ENCODE data around the gene USP2.
A peak's percentile ranks its signal among the peaks of the same experiment; 100 is the strongest.

The USP2 gene

DNA sequence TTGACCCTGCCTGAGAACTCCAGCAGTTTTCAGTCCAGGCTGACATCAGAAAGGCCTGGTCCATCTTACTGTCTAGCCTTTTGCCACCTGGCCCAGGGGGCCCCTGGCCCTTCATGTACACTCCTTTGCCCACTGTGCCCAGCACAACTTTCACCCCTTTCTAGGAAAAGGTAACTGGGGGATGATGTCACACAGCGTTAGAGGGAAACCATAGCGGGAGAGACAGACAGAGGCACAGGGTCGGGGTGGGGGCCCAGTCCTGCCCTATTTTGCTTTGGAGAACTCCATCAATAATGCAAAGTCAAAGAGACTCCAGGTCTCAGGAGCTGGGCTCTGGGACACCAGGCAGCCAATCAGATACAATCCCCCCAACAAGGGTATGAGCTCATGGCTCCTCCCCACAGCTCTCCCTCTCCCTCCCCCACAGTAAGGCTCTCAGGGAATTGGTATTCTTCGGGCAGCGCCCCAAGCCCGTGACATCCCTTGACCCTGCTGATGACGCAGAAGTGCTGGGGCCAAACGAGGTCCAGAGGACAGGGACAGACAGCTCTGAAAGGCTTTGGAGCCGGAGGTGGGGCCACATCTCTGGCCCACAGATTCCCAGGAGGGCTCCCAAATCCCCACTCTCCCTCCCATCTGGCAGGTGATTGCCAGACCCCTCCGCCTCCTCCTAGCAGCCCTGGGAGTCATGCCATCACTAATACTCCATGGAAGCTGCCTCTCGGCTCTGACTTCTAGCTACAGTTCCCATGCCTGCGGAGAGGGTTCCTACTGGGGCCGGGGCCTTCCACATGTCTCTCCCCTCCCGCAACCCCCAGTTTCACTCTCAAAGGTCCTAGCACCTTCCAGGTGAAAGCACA is 5.9 kb downstream of the USP2 start:
- no peak for DNase-seq

DNA sequence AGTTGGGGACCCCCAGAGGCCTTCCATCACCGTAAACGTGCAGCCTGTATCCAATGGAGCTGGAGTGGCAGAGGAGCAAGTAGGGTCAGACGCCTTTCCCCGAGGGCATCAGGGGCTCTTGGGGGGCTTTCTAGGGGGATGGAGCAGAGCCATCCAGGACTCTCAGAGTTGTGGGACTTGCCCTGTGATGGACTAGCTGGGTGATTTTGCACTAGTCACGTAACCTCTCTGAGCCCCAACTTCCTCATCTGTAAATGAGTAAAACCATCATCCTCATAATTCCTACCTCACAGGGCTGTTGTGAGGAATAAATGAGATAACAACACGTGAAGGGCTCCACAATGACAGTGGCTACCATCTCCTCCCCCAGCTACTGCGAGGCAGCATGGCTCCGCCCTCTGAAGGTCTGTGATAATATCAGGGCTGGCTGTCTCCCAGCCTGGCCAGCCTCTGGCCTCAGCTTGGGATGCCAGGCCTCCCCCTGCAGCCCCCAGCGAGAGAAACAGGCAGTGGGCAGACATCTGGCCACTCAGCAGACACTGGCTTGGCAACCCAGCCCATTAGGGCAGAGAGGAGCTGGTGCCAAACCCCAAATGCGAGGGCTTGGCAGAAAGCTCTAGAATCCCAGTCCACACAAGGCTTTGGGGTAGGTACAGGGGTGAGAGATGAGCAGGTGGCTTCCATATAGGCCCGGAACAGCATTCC is 6.7 kb downstream of the USP2 start:
- DNase-seq = no peak

DNA sequence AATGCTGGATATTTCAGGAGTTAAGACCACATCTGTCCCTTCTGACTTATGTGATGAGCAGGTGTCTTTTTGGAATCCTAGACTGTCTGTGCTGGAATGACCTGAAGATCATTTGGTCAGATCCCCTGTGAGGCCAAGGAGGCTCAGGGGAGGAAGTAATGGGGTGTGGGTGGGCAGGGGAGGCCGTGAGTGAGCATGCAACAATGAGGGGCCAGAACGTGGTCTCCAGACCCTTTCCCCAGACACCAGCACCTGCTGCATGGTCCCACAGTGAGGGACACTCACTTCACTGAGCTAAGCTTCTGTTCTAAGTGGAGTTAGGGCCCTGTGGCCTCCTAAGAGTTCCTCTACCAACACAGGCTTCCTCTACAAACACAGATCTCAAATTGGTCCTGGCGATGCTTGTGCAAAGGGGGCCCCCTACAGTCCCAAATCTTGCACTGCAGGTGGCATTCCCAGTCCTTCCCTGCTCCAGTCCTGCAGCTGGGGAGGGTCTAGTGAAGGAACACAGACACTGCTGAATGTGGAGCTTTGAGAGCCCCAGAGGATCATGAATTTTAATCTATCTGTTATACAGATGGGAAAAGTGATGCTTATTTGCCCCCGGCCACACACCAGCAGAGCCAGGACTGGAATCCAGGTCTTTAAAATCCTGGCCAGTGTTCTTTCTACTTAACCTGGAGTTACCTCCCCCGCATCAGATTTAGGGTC is 7.4 kb downstream of the USP2 start:
- no peak for DNase-seq

- no peak for DNase-seq
Observed at GRCh38 chr11:119373059-119373920, 8.2 kb downstream of the USP2 start.

DNA sequence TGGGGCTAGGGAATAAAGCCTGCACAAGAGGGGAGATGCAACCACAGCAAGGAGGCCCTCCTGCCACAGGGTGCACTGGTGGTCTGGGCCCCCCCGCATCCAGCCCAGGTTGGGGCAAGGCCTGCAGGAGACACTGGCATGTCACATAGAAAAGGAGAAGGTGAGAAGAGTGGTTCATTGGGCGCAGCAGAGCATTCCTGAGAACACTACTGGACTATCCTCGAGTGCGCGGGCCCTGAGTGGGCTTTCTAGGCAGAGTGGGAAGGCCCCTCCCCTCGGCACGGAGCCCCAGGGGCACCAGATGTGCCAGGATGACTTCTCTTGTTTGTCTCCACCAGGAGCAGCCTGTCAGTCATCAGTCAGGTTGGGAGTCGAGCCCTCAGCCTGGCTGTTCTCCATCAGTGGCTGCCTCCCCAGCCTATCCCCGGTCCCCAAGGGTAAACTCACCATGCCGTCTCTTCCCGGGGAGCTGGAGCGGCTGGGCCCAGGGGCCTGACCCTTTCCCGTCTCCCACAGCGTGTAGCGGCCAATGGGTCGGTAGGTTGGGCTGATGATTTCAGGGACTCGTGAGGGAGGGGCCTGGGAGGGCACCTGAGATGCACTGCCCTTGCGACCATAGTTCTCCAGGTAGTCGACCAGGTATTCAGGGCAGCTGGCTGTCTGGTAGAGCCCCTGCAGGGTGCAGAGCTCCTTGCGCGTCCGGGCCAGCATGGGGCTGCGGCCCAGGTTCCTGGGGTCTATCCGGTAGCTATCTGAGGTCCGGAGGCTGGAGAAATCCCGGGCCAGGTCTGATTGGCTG is 9.0 kb downstream of the USP2 start:
- DNase-seq = no peak

DNA sequence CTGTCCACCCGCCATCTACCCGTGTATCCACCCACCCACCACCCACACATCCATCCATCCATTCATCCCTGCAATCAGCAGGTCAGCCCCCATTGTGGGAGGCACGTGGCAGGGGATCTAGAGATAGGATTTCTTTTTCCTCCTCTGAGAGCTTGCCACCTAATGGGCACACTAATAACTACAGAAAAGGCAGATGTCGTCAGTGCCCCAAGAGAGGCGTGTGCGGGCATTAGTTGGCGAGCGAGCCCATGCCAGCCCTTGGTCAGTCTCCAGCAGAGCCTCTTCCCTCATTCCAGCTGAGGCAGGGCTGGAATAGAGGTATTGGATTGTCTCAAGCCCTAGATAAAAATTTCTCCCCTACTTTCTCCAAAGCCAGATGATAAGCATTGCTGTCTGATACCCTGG is 9.7 kb downstream of the USP2 start:
- no peak for DNase-seq

DNA sequence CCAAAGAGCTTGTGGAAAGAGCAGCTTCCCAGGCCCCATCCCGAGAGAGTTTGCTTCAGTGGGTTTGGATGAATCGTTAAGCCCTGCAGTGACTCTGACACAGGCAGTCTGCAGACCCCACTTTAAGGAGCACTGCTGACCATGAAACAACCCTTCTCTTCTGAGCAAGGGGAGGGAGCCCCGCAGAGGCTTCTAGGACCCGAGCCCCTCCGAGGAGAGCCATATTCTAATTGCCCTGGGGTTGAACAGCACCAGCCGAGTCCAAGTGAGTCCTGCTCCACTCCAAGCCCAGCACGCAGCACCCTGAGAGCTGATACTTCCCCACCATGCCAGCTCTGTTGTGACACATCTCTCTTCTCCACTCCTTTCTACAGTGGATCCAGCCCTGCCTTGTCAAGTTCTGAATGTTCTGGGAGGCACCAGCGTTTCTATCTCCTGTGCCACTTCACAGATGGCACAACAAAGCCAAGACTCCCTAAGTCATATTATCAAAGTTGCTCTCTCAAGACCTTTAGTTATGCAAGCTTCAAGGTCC is 10.4 kb downstream of the USP2 start:
- DNase-seq = no peak

GRCh38 chr11:119370486-119371046 is 10.9 kb downstream of the USP2 start:
- DNase-seq = no peak

GRCh38 chr11:119369132-119369925 is 12.2 kb downstream of the USP2 start:
- DNase-seq = peak; percentile 55

DNA sequence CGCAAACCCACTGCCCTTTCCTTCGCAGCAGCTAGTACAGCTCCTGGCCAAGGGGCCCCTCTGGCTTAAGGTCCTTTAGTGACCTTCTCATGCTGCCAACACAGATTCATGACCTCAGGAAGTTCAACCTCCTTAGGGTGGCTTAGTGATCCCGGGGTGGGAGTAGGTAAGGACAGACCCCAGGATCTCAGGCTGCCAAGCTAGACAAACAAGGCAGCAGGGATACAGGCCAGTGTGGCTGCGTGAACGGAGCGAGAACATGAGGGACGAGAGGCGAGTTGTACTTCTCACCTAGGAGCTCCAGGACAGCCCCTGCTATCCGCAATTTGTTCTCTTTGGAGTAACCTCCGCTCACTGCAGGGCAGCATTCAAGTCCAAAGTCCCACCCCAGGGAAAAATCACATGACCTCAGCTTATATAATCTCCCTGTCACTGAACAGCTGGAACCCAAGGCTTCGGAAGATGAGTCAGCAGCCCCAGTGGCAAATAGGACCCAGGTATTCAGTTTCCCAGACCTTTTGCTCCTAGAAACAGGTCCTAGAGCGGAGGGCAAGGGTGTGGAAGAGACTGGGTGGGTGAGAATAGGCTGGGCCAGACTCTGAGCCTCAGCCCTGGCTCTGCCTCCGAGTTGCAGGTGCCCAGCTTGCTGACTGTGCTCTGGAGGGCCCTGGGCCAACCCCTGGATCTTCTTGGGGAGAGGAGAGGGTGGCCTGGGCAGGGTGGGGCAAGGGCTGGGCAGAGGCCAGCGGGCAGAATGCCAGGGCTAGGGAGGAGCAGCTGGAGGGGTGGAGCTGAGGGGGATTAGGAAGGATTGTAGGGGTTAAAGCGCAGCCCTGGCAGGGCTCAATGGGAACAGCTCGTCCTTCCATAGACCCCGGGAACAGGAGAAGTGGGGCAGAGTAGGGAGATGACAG is 13.1 kb downstream of the USP2 start:
- DNase-seq = no peak

DNA sequence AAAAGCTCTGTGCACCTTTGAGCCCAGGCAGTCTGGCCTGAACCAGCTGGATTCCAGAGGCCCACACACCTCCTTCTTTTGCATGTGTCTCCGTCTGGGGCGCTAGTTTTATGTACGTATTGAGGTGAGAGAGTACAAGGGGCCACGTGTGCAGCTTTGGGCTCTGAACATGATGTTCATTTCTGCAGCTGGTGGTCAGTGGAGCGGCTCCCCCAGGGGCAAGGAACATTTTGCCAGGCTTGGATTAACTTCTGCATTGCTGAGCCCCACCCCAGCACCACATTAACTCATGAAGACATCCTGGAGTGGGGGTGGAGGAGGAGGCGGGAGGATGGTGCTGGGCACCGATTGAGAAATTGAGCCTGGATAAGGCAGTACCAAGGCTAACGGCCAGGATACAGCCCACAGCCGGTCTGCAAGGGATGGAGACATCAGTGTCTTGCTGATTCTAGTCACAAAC is 13.8 kb downstream of the USP2 start:
- DNase-seq = no peak

DNA sequence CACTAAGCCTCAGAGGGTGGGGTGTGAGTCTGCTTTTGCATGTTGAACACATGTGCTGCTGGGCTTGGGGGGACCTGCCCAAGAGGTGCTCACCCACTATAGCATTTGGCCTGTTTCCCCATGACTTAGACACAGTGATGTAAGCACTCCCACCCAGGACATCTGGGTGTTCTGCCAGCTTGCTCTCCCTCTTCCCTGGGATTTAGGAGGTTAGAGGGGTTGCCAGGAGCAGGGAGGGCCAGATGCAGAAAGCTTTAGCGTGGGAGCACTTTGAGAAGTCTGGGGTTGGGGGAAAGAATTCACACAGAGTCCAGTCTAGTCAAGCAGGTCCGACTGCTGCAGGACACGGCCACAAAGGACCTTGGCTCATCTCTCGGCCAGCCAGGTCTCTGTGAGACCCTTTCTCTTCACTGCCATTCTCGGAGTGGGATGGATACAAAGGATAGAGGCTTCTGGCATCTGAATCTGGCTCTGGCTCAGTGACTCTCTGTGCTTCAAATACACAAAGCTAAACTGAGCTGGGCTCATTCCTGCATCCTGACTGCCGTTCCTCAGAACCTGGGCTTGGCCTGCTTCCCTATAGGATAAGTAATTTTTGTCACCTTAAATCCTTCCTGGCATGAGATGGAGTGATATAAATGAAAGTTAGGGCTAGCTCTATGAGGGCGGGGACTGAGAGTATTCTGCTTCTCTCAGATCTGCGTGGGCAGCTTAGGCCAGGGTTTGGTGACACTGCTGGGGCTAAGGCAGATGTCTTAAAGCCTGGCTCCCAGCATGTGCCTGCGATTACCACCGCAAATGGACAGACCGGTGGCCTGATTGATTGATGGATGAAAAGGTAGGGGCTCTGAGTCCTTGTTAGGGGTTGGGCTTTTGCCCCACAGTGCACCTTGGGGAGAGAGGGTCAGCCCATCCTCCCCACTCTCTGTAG is 14.5 kb downstream of the USP2 start:
- no peak for DNase-seq

DNA sequence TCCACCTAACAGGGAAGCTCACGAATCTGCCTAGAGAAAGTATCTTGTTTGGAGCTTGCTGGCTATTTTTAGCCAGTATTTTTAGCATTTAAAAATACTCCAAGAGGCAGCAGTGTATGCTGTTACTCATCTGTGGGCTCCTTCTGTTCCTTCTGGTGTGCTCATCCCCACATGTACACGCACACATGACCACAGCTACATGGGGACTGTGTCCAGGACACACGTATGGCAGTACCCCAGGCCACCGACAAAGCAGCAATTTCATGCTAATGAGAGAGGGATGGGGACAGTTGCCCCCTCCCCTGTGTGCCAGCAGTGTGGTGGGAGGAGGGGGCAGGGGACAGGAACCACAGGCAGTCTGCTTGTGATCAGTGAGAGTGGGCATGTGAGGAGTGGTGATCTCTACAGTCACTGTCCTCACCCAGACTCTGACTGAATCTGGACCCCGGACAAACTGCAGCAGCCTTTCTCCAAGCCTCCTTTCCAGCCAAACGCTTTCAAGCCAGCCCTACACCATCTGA is 16.4 kb downstream of the USP2 start:
- DNase-seq = no peak

DNA sequence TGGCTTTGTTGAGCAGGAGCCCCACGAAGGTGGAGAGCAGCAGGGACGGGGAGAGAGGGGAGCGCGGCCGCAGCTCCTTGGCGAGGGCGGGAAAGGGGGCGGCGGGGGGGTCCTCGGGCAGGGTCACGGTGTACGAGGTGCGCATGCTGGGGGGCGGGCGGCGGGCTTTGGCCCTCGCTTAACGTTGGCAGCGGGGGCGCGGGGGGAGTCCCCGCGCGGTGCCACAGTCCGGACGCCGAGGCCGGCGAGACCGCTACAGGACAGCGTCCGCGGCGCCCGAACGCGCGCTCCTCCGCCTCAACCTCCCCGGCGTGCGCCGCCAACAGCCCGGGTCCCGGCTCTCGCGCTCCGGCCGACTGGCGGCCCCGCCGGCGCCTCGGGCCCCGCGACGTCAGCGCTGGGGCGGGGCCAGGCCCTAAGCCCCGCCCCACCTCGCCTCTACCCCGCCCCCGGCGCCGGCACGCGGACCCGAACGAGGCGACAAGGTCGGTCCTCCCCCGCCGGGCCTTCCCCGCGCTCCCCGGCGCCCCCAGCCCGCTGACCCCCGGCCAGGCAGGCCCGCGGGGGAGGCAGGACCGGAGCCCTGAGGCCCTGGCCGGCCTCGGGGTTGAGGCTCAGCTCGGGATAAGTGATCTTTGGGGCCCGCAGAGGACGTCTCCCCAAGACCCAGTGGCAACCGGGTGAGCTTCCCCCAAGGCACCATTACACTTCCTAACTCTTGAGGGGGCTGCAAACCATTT is 17.5 kb downstream of the USP2 start:
- DNase-seq = no peak

- DNase-seq = no peak
Observed at GRCh38 chr11:119363081-119363850, 18.2 kb downstream of the USP2 start.

DNA sequence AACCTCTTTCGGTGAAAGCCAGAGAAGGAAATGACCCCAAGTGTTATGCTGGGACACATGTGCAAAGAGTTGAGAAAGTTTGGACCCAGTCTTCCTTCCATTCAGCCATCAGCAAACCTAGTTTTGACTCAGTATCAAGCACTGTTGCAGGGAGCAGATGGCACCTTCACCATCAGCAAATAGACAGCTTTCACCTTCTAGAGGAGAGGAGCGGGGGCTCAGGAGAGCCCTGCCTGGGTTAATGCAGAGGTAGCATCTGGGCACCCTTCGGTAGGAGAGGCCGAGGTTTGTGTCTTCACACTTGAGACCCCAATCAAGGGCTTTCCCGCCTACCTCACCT is 18.8 kb downstream of the USP2 start:
- DNase-seq = no peak

All from NCI-H2171 (cell line).